ENCODE measurements around the gene MYLK4.

The MYLK4 gene

GRCh38 chr6:2731281-2731909 is 19.3 kb downstream of the MYLK4 start:
- DNase-seq = no peak

- no peak for DNase-seq
Observed at GRCh38 chr6:2730353-2731107, 20.2 kb downstream of the MYLK4 start.

- DNase-seq = no peak
Observed at GRCh38 chr6:2729921-2730320, 20.8 kb downstream of the MYLK4 start.

GRCh38 chr6:2725999-2726567 is 24.6 kb downstream of the MYLK4 start:
- DNase-seq = no peak

- no peak for DNase-seq
Observed at GRCh38 chr6:2725364-2725988, 25.2 kb downstream of the MYLK4 start.

- DNase-seq = no peak
Observed at GRCh38 chr6:2721219-2721618, 29.5 kb downstream of the MYLK4 start.

- DNase-seq = no peak
Observed at GRCh38 chr6:2719093-2719455, 31.6 kb downstream of the MYLK4 start.

- no peak for DNase-seq
Observed at GRCh38 chr6:2718334-2719092, 32.2 kb downstream of the MYLK4 start.

- no peak for DNase-seq
Observed at GRCh38 chr6:2716936-2717700, 33.6 kb downstream of the MYLK4 start.

- DNase-seq = no peak
Observed at GRCh38 chr6:2715737-2716136, 35.0 kb downstream of the MYLK4 start.

- DNase-seq = no peak
Observed at GRCh38 chr6:2714111-2714895, 36.4 kb downstream of the MYLK4 start.

- no peak for DNase-seq
Observed at GRCh38 chr6:2713473-2714110, 37.1 kb downstream of the MYLK4 start.

GRCh38 chr6:2712102-2712501 is 38.6 kb downstream of the MYLK4 start:
- DNase-seq = no peak

- no peak for DNase-seq
Observed at GRCh38 chr6:2710412-2710811, 40.3 kb downstream of the MYLK4 start.

- DNase-seq = no peak
Observed at GRCh38 chr6:2708456-2708855, 42.3 kb downstream of the MYLK4 start.

GRCh38 chr6:2706558-2706957 is 44.2 kb downstream of the MYLK4 start:
- no peak for DNase-seq

GRCh38 chr6:2705256-2705655 is 45.5 kb downstream of the MYLK4 start:
- no peak for DNase-seq

- DNase-seq = no peak
Observed at GRCh38 chr6:2697291-2697690, 53.4 kb downstream of the MYLK4 start.

GRCh38 chr6:2695454-2696095 is 55.1 kb downstream of the MYLK4 start:
- no peak for DNase-seq

- DNase-seq = no peak
Observed at GRCh38 chr6:2693231-2693630, 57.5 kb downstream of the MYLK4 start.
